H9 (cell line): ENCODE measurements around the gene PNKP. TPM values are rescaled to one million over a fixed set of nuclear protein-coding genes. Genes with fewer than 3 reads are reported as not detected.

ENCODE experiments used
- DNase-seq: peaks from one replicate; pipeline ENCODE4 v3.0.0-alpha.2; 2017
- H2AFZ ChIP-seq: one replicate; pipeline ENCODE4 v1.6.1; 2013; ENCODE audit warnings: mild to moderate bottlenecking, low read length, control low read depth, moderate library complexity
- H2AK5ac ChIP-seq: 2 replicates; pipeline ENCODE4 v1.6.1; 2013; ENCODE audit warnings: low read length, control low read depth, mixed read lengths; ENCODE audit not compliant: insufficient read length
- H2BK120ac ChIP-seq: one replicate; pipeline ENCODE4 v1.6.1; 2013; ENCODE audit warnings: low read depth, mild to moderate bottlenecking, low read length, control low read depth, inconsistent platforms; ENCODE audit not compliant: poor library complexity, severe bottlenecking
- H2BK12ac ChIP-seq: 2 replicates; pipeline ENCODE4 v1.6.1; 2013; ENCODE audit warnings: low read length, control low read depth, mixed read lengths, low read depth; ENCODE audit not compliant: insufficient read length
- H2BK15ac ChIP-seq: 2 replicates; pipeline ENCODE4 v1.6.1; 2013; ENCODE audit warnings: low read depth, low read length, control low read depth
- H2BK20ac ChIP-seq: one replicate; pipeline ENCODE4 v1.6.1; 2013; ENCODE audit warnings: low read depth, mild to moderate bottlenecking, low read length, control low read depth, inconsistent platforms; ENCODE audit not compliant: poor library complexity, severe bottlenecking
- H2BK5ac ChIP-seq: 2 replicates; pipeline ENCODE4 v1.6.1; 2013; ENCODE audit warnings: low read length, control low read depth, mixed read lengths; ENCODE audit not compliant: insufficient read length
- H3K14ac ChIP-seq: 2 replicates; pipeline ENCODE4 v1.6.1; 2013; ENCODE audit warnings: low read length, control low read depth; ENCODE audit not compliant: insufficient read depth
- H3K18ac ChIP-seq: 2 replicates; pipeline ENCODE4 v1.6.1; 2013; ENCODE audit warnings: low read depth, mild to moderate bottlenecking, mixed read lengths, low read length, control low read depth; ENCODE audit not compliant: insufficient read length
- H3K23ac ChIP-seq: 2 replicates; pipeline ENCODE4 v1.6.1; 2013; ENCODE audit warnings: low read length, control low read depth, mixed read lengths, low read depth; ENCODE audit not compliant: insufficient read length
- H3K23me2 ChIP-seq: 2 replicates; pipeline ENCODE4 v1.6.1; 2013; ENCODE audit warnings: low read depth, mild to moderate bottlenecking, mixed read lengths, low read length, control low read depth; ENCODE audit not compliant: insufficient read length, poor library complexity, severe bottlenecking
- H3K27ac ChIP-seq: 2 replicates; pipeline ENCODE4 v1.5.1; 2013; ENCODE audit warnings: low read length, control low read depth, mixed read lengths, low read depth; ENCODE audit not compliant: insufficient read length
- H3K27me3 ChIP-seq: 2 replicates; pipeline ENCODE4 v1.6.1; 2013; ENCODE audit warnings: low read length, control low read depth, inconsistent platforms; ENCODE audit not compliant: insufficient read depth
- H3K4ac ChIP-seq: 2 replicates; pipeline ENCODE4 v1.6.1; 2013; ENCODE audit warnings: low read depth, mild to moderate bottlenecking, control low read depth, inconsistent platforms, low read length, moderate library complexity
- H3K4me1 ChIP-seq: 2 replicates; pipeline ENCODE4 v1.6.1; 2013; ENCODE audit warnings: low read length, control low read depth, inconsistent platforms; ENCODE audit not compliant: insufficient read depth
- H3K4me2 ChIP-seq: 2 replicates; pipeline ENCODE4 v1.6.1; 2013; ENCODE audit warnings: low read length, control low read depth, mixed read lengths; ENCODE audit not compliant: insufficient read length, insufficient read depth
- H3K56ac ChIP-seq: 2 replicates; pipeline ENCODE4 v1.6.1; 2013; ENCODE audit warnings: low read depth, mild to moderate bottlenecking, mixed read lengths, low read length, control low read depth; ENCODE audit not compliant: insufficient read length
- H3K79me1 ChIP-seq: 2 replicates; pipeline ENCODE4 v1.6.1; 2013; ENCODE audit warnings: low read depth, mild to moderate bottlenecking, moderate library complexity, low read length, control low read depth, inconsistent platforms; ENCODE audit not compliant: insufficient read depth, poor library complexity, severe bottlenecking
- H3K79me2 ChIP-seq: 2 replicates; pipeline ENCODE4 v1.6.1; 2013; ENCODE audit warnings: low read length, control low read depth, inconsistent platforms; ENCODE audit not compliant: insufficient read depth
- H3K9ac ChIP-seq: 2 replicates; pipeline ENCODE4 v1.6.1; 2013; ENCODE audit warnings: low read length, control low read depth, mixed read lengths; ENCODE audit not compliant: insufficient read length; ENCODE audit errors: extremely low read depth
- H3K9me3 ChIP-seq: one replicate; pipeline ENCODE4 v1.6.1; 2013; ENCODE audit warnings: low read depth, low read length, inconsistent platforms; ENCODE audit not compliant: control insufficient read depth
- H3T11ph ChIP-seq: one replicate; pipeline ENCODE4 v1.6.1; 2013; ENCODE audit warnings: mild to moderate bottlenecking, low read length, control low read depth, inconsistent platforms
- H4K20me1 ChIP-seq: one replicate; pipeline ENCODE4 v1.6.1; 2013; ENCODE audit not compliant: control insufficient read depth, insufficient read length, insufficient read depth
- H4K5ac ChIP-seq: 2 replicates; pipeline ENCODE4 v1.6.1; 2013; ENCODE audit warnings: low read depth, mild to moderate bottlenecking, mixed read lengths, low read length, control low read depth; ENCODE audit not compliant: insufficient read length
- H4K8ac ChIP-seq: replicated peaks from 2 replicates; pipeline ENCODE4 v1.6.1; 2013; ENCODE audit warnings: low read length, control low read depth, mixed read lengths, low read depth; ENCODE audit not compliant: insufficient read length
- H4K91ac ChIP-seq: 2 replicates; pipeline ENCODE4 v1.6.1; 2013; ENCODE audit warnings: low read depth, mild to moderate bottlenecking, moderate library complexity, mixed read lengths, low read length, control low read depth; ENCODE audit not compliant: insufficient read length
- H3K27ac Mint-ChIP-seq, 3 experiments: 2 replicates in 2 of 3; 3 replicates in 1 of 3; pipeline ENCODE4 v1.8.0; 2020 to 2021; ENCODE audit warnings: mixed read lengths in 3 of 3, mild to moderate bottlenecking in 1 of 3, moderate library complexity in 1 of 3
- H3K27me3 Mint-ChIP-seq: 2 replicates; pipeline ENCODE4 v1.8.0; 2021; ENCODE audit warnings: low read depth, mild to moderate bottlenecking, moderate library complexity, mixed read lengths
- H3K36me3 Mint-ChIP-seq, 3 experiments: 2 replicates in 2 of 3; 3 replicates in 1 of 3; pipeline ENCODE4 v1.8.0; 2020 to 2021; ENCODE audit warnings: low read depth in 3 of 3, mixed read lengths in 3 of 3; ENCODE audit not compliant: insufficient read depth in 1 of 3
- H3K4me1 Mint-ChIP-seq, 2 experiments: 2 replicates each; pipeline ENCODE4 v1.8.0; 2020; ENCODE audit warnings: mixed read lengths in 2 of 2
- H3K4me3 Mint-ChIP-seq, 2 experiments: 2 replicates in 1 of 2; 3 replicates in 1 of 2; pipeline ENCODE4 v1.8.0; 2020 to 2021; ENCODE audit warnings: mild to moderate bottlenecking in 2 of 2, mixed read lengths in 2 of 2, moderate library complexity in 1 of 2
- H3K9me3 Mint-ChIP-seq, 2 experiments: 2 replicates in 1 of 2; 3 replicates in 1 of 2; pipeline ENCODE4 v1.8.0; 2020; ENCODE audit warnings: mild to moderate bottlenecking in 2 of 2, mixed read lengths in 2 of 2, moderate library complexity in 1 of 2
- WGBS: extraction: QIAGEN DNeasy Blood & Tissue Kit; methylation state at CpG from one replicate; pipeline ENCODE4 v1.1.7; 2013; ENCODE audit warnings: missing lambda C conversion rate, low lambda C conversion rate, mixed read lengths; ENCODE audit not compliant: insufficient read length; ENCODE audit errors: extremely low coverage; 5-methylcytosine and 5-hydroxymethylcytosine counted together
- total RNA-seq: library from RNA; stranded (reverse); gene quantifications from 2 replicates; pipeline ENCODE4 v1.2.1, GENCODE V29; 2021
- TF ChIP-seq, protein P1 (sequence below): fragments of 200-600 bp; sonication (generic); conservative IDR thresholded peaks from 3 replicates; pipeline ENCODE4 v1.8.0; 2021; ENCODE audit warnings: antibody characterized with exemption, mild to moderate bottlenecking

The PNKP gene
- total RNA-seq, 1 experiment from 2014 or later, result 157 TPM

- no CpG with 5 or more reads among the region's 12 CpGs for WGBS
- H3K27ac Mint-ChIP-seq, result peak overlapping the region in 2 of 3 experiments; percentile 77 to 89; a peak in 4 of 7 replicates
- peaks cover 9% of the 10 kb centered on the region; the same call in 1 of the 2 replicates for H3K79me2 ChIP-seq
Measured at GRCh38 chr19:49850221-49850486, 17.2 kb downstream of the PNKP start.

More at GRCh38 chr19:49850221-49850486, 17.2 kb downstream of the PNKP start:
- no peak overlapping the region for H3K4ac ChIP-seq
- peak overlapping the region; percentile 81 to 90 for H3K4me3 Mint-ChIP-seq
- H2BK15ac ChIP-seq, result no peak overlapping the region
- H3K36me3 Mint-ChIP-seq, result peaks cover 25 to 37% (median 29%) of the 10 kb centered on the region in 3 experiments
- peaks cover 3% of the 10 kb centered on the region for H4K20me1 ChIP-seq
- TF ChIP-seq, protein P1, sequence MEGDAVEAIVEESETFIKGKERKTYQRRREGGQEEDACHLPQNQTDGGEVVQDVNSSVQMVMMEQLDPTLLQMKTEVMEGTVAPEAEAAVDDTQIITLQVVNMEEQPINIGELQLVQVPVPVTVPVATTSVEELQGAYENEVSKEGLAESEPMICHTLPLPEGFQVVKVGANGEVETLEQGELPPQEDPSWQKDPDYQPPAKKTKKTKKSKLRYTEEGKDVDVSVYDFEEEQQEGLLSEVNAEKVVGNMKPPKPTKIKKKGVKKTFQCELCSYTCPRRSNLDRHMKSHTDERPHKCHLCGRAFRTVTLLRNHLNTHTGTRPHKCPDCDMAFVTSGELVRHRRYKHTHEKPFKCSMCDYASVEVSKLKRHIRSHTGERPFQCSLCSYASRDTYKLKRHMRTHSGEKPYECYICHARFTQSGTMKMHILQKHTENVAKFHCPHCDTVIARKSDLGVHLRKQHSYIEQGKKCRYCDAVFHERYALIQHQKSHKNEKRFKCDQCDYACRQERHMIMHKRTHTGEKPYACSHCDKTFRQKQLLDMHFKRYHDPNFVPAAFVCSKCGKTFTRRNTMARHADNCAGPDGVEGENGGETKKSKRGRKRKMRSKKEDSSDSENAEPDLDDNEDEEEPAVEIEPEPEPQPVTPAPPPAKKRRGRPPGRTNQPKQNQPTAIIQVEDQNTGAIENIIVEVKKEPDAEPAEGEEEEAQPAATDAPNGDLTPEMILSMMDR, result no peak
- no peak overlapping the region for H3K23ac ChIP-seq
- H2BK120ac ChIP-seq, result no peak overlapping the region
- peaks cover 10% of the 10 kb centered on the region for H3K23me2 ChIP-seq
- DNase-seq, result no peak
- no peak overlapping the region for H3K18ac ChIP-seq
- H2BK5ac ChIP-seq, result no peak overlapping the region
- H2BK12ac ChIP-seq, result no peak overlapping the region
- no peak overlapping the region for H3T11ph ChIP-seq
- H4K91ac ChIP-seq, result no peak overlapping the region
- no peak overlapping the region for H3K14ac ChIP-seq
- no peak overlapping the region for H4K8ac ChIP-seq
- no peaks in the 10 kb centered on the region for H3K9me3 ChIP-seq
- no peak overlapping the region for H2BK20ac ChIP-seq
- H3K79me1 ChIP-seq, result peaks cover 11% of the 10 kb centered on the region
- no peaks in the 10 kb centered on the region; the same call in 1 of the 2 replicates for H3K27me3 Mint-ChIP-seq
- H3K4me1 Mint-ChIP-seq, result peaks cover 22 to 27% of the 10 kb centered on the region in 2 experiments
- no peak overlapping the region for H2AFZ ChIP-seq
- H4K5ac ChIP-seq, result no peak overlapping the region
- H3K4me2 ChIP-seq, result peak overlapping the region; percentile 65
- no peaks in the 10 kb centered on the region; the same call in 1 of the 2 replicates for H3K4me1 ChIP-seq
- H3K27ac ChIP-seq, result no peak overlapping the region
- no peak overlapping the region for H3K56ac ChIP-seq
- peaks cover 0 to 4% of the 10 kb centered on the region in 2 experiments; a peak in 2 of 5 replicates for H3K9me3 Mint-ChIP-seq
- H3K27me3 ChIP-seq, result no peaks in the 10 kb centered on the region
- no peak overlapping the region for H2AK5ac ChIP-seq
- peak overlapping the region; percentile 66 for H3K9ac ChIP-seq
